HCT116 (cell line): ENCODE data around the gene CDK11B. TPM values are rescaled to one million over a fixed set of nuclear protein-coding genes. Genes with fewer than 3 reads are reported as not detected.

Source experiments
- ATAC-seq: fragments of 200-7000 bp; cut with Tn5 transposase; 2 replicates; pipeline ENCODE4 v1.9.1; 2020; ENCODE audit warnings: mild to moderate bottlenecking, moderate library complexity
- BruUV-seq: library from RNA; stranded (reverse); fragments of 400-500 nt; replicated peaks from 2 replicates; lab custom pipeline; 2021; lab: Mats Ljungman, UMichigan
- CTCF ChIA-PET: fragments of 300-600 bp; sonication (Branson Sonifier 250); formaldehyde crosslinking; loops from one replicate; lab custom pipeline; 2021; ENCODE audit warnings: antibody characterized with exemption; lab: Charles Lee
- POLR2A ChIA-PET: fragments of 300-600, 350-600 bp; sonication (Branson Sonifier 250); formaldehyde crosslinking; loops from one replicate; lab custom pipeline; 2021; ENCODE audit warnings: antibody characterized with exemption; lab: Charles Lee
- RAD21 ChIA-PET, 2 experiments: fragments of 300-600 bp; sonication (Branson Sonifier 250); formaldehyde crosslinking; loops; one replicate each; lab custom pipeline; 2023; ENCODE audit warnings: low total read pairs in 2 of 2; ENCODE audit not compliant: uncharacterized antibody in 2 of 2, unreplicated experiment in 2 of 2, low non-redundant PET in 1 of 2; lab: Charles Lee
- DNase-seq: peaks from one replicate; pipeline ENCODE4 v3.0.0-alpha.2; 2010; ENCODE audit warnings: low read depth, low spot score
- H2AFZ ChIP-seq: fragments of 200-600 bp; shearing (Covaris generic), sonication (generic); 2 replicates; pipeline ENCODE4 v1.6.1; 2017; ENCODE audit warnings: low read depth, mixed run types, mixed read lengths, antibody characterized with exemption, low read length; ENCODE audit not compliant: poor library complexity, severe bottlenecking
- H3K27ac ChIP-seq: 2 replicates; pipeline ENCODE4 v1.5.1; 2012; ENCODE audit warnings: low read depth, low read length
- H3K27me3 ChIP-seq: fragments of 200-600 bp; sonication (generic); 2 replicates; pipeline ENCODE4 v1.6.1; 2016; ENCODE audit warnings: mixed run types, low read length, mixed read lengths; ENCODE audit not compliant: insufficient read depth
- H3K36me3 ChIP-seq, 2 experiments: fragments of 200-500 bp in 1 of 2; fragments of 200-600 bp in 1 of 2; sonication (Bioruptor generic) in 1 of 2; sonication (generic) in 1 of 2; 2 replicates each; pipeline versions ENCODE4 v1.5.1 to v1.6.1; 2014 to 2016; ENCODE audit warnings: low read length in 2 of 2, inconsistent platforms in 1 of 2, mixed read lengths in 1 of 2, mixed run types in 1 of 2; ENCODE audit not compliant: insufficient read depth in 2 of 2, control insufficient read depth in 1 of 2
- H3K4me1 ChIP-seq, 2 experiments: fragments of 200-600 bp in 1 of 2; sonication (generic) in 1 of 2; 2 replicates each; pipeline versions ENCODE4 v1.5.1 to v1.6.1; 2012 to 2017; ENCODE audit warnings: low read length in 2 of 2, inconsistent platforms in 1 of 2, mild to moderate bottlenecking in 1 of 2, mixed read lengths in 1 of 2, mixed run types in 1 of 2, moderate library complexity in 1 of 2; ENCODE audit not compliant: insufficient read depth in 2 of 2, control insufficient read depth in 1 of 2
- H3K4me2 ChIP-seq: fragments of 200-600 bp; sonication (generic); 2 replicates; pipeline ENCODE4 v1.6.1; 2017; ENCODE audit warnings: mixed run types, low read length, mixed read lengths
- H3K4me3 ChIP-seq, 2 experiments: fragments of 200-600 bp in 1 of 2; sonication (generic) in 1 of 2; replicated peaks in 1 of 2; 2 replicates each; pipeline ENCODE4 v1.5.1; 2011 to 2016; ENCODE audit warnings: low read length in 2 of 2, control low read depth in 1 of 2, low read depth in 1 of 2, mild to moderate bottlenecking in 1 of 2, mixed read lengths in 1 of 2, mixed run types in 1 of 2
- H3K79me2 ChIP-seq: fragments of 200-600 bp; sonication (generic); 2 replicates; pipeline ENCODE4 v1.6.1; 2017; ENCODE audit warnings: mild to moderate bottlenecking, mixed run types, low read length, moderate library complexity, mixed read lengths; ENCODE audit not compliant: insufficient read depth
- H3K9ac ChIP-seq: fragments of 200-600 bp; sonication (generic); 2 replicates; pipeline ENCODE4 v1.6.1; 2016; ENCODE audit warnings: low read length, mixed read lengths
- H3K9me2 ChIP-seq: fragments of 200-600 bp; sonication (generic), shearing (Covaris generic); 2 replicates; pipeline ENCODE4 v1.6.1; 2017; ENCODE audit warnings: mixed run types, mild to moderate bottlenecking, moderate library complexity; ENCODE audit not compliant: insufficient read depth
- H3K9me3 ChIP-seq, 2 experiments: fragments of 200-500 bp in 1 of 2; fragments of 200-600 bp in 1 of 2; sonication (Bioruptor generic) in 1 of 2; sonication (generic) in 1 of 2; 2 replicates each; pipeline ENCODE4 v1.6.1; 2014 to 2017; ENCODE audit warnings: low read length in 2 of 2, mixed read lengths in 2 of 2, inconsistent platforms in 1 of 2, low read depth in 1 of 2, mild to moderate bottlenecking in 1 of 2, mixed run types in 1 of 2, moderate library complexity in 1 of 2; ENCODE audit not compliant: control insufficient read depth in 1 of 2, insufficient read depth in 1 of 2
- H4K20me1 ChIP-seq: fragments of 200-600 bp; sonication (generic), shearing (Covaris generic); 2 replicates; pipeline ENCODE4 v1.6.1; 2017; ENCODE audit warnings: mixed run types, mild to moderate bottlenecking, moderate library complexity; ENCODE audit not compliant: insufficient read depth
- CEBPB ChIP-seq: IDR thresholded peaks from 2 replicates; pipeline ENCODE4 v1.6.1; 2012; ENCODE audit warnings: low read depth
- EGR1 ChIP-seq: IDR thresholded peaks from 2 replicates; pipeline ENCODE4 v1.6.1; 2012; ENCODE audit warnings: low read depth
- ELF1 ChIP-seq: IDR thresholded peaks from 2 replicates; pipeline ENCODE4 v1.6.1; 2012; ENCODE audit warnings: low read depth, borderline replicate concordance
- EZH2 ChIP-seq: fragments of 200-600 bp; sonication (generic); IDR thresholded peaks from 2 replicates; pipeline ENCODE4 v1.6.1; 2017; ENCODE audit warnings: antibody characterized with exemption, mixed run types
- EZH2phosphoT487 ChIP-seq: fragments of 200-600 bp; IDR thresholded peaks from 2 replicates; pipeline ENCODE4 v1.6.1; 2018; ENCODE audit warnings: antibody characterized with exemption, borderline replicate concordance
- MAX ChIP-seq: IDR thresholded peaks from 2 replicates; pipeline ENCODE4 v1.6.1; 2012
- POLR2A ChIP-seq: IDR thresholded peaks from 2 replicates; pipeline ENCODE4 v1.7.0; 2011; ENCODE audit warnings: borderline replicate concordance; ENCODE audit not compliant: insufficient read depth, insufficient read length; ENCODE audit errors: extremely low read depth
- RAD21 ChIP-seq: IDR thresholded peaks from 2 replicates; pipeline ENCODE4 v1.6.1; 2012; ENCODE audit warnings: low read depth, mild to moderate bottlenecking
- REST ChIP-seq: IDR thresholded peaks from 2 replicates; pipeline ENCODE4 v1.6.1; 2012; ENCODE audit warnings: low read depth
- SIN3A ChIP-seq: IDR thresholded peaks from 2 replicates; pipeline ENCODE4 v1.6.1; 2012; ENCODE audit warnings: low read depth
- TCF7L2 ChIP-seq: IDR thresholded peaks from 2 replicates; pipeline ENCODE4 v1.7.0; 2011; ENCODE audit warnings: borderline replicate concordance, inconsistent platforms; ENCODE audit not compliant: insufficient read depth, insufficient read length; ENCODE audit errors: extremely low read depth
- YY1 ChIP-seq: IDR thresholded peaks from 2 replicates; pipeline ENCODE4 v1.6.1; 2011; ENCODE audit warnings: low read length, low read depth, moderate library complexity, mild to moderate bottlenecking; ENCODE audit not compliant: insufficient replicate concordance; ENCODE audit errors: extremely low read depth
- ZNF274 ChIP-seq: fragments of 200-500 bp; sonication (Bioruptor generic); IDR thresholded peaks from 2 replicates; pipeline ENCODE4 v1.6.1; 2014; ENCODE audit warnings: mild to moderate bottlenecking, low read depth, low read length, inconsistent platforms
- intact Hi-C: fragments of 100-400 bp; cut with micrococcal nuclease; formaldehyde crosslinking; loops from 2 replicates; pipeline ENCODE4 v1.10.0; 2022
- total RNA-seq: library from RNA; stranded (reverse); gene quantifications from one replicate; pipeline ENCODE4 v1.2.1, GENCODE V29; 2021; ENCODE audit not compliant: unreplicated experiment

Gene CDK11B
- total RNA-seq, 1 experiment from 2014 or later, result 31.5 TPM

- Histone ChIP-seq H3K27me3 (no peaks in the 10 kb centered on the region), H3K4me3 (peak overlapping the region; percentile 85 to 86), H3K4me1 (peaks cover 11 to 26% of the 10 kb centered on the region in 2 experiments; a peak in 3 of 4 replicates), H3K9me3 (no peaks in the 10 kb centered on the region), H3K36me3 (peaks cover 0 to 3% of the 10 kb centered on the region in 2 experiments; a peak in 1 of 4 replicates), H3K9me2 (no peaks in the 10 kb centered on the region), H4K20me1 (0 out of 2 replicates have a peak, but pooled peaks cover 3% of the 10 kb centered on the region), H3K4me2 (peak overlapping the region; percentile 97), H3K9ac (peak overlapping the region; percentile 90), H3K27ac (peak overlapping the region; percentile 54), H3K79me2 (peaks cover 9% of the 10 kb centered on the region; the same call in 1 of the 2 replicates), H2AFZ (no peak overlapping the region)
- POLR2A ChIA-PET, result interaction anchor here (0.8 to 3.3 kb wide), 3 partner anchors 12 to 39 kb away, joined by 3 to 15 read pairs (median 3); no protein-coding TSS in a partner anchor
- no peak for DNase-seq
- RAD21 ChIA-PET, result interaction anchor here in 1 of 2 experiments (1.1 kb wide), 1 partner anchor 14 kb away, joined by 4 read pairs; no protein-coding TSS in a partner anchor
- TF ChIP-seq SIN3A (0 out of 2 replicates have a peak, but pooled peaks have one; percentile 29), TCF7L2 (no peak), EZH2 (no peak)
- no peak for ATAC-seq
- CTCF ChIA-PET, result interaction anchor here (1.0 kb wide), 1 partner anchor 14 kb away, joined by 6 read pairs; no protein-coding TSS in a partner anchor
- BruUV-seq, result no TSS peak
- intact Hi-C loops, result loop anchor here (10.0 kb wide), 1 partner anchor 270 kb away; the partner anchor contains the start of gene DVL1
Measured at GRCh38 chr1:1614954-1615255, 43.9 kb downstream of the CDK11B start.

GRCh38 chr1:1614204-1614953 lies 44.4 kb downstream of the CDK11B start:
- ATAC-seq, result no peak
- TF ChIP-seq TCF7L2 (no peak), CEBPB (no peak), RAD21 (no peak), REST (no peak), YY1 (no peak), EGR1 (no peak), ZNF274 (no peak), MAX (no peak), POLR2A (no peak), ELF1 (no peak), EZH2phosphoT487 (no peak)

More at GRCh38 chr1:1614204-1614953, 44.4 kb downstream of the CDK11B start:
- no peak overlapping the region for H2AFZ ChIP-seq
- peaks cover 9% of the 10 kb centered on the region; the same call in 1 of the 2 replicates for H3K79me2 ChIP-seq
- no peak for DNase-seq
- H3K4me2 ChIP-seq, result peak overlapping the region; percentile 97
- H3K4me3 ChIP-seq, result peak overlapping the region; percentile 85 to 86
- ChIA-PET POLR2A (interaction anchor here (0.8 to 3.3 kb wide), 3 partner anchors 12 to 40 kb away, joined by 3 to 15 read pairs (median 3); no protein-coding TSS in a partner anchor), CTCF (interaction anchor here (1.0 kb wide), 1 partner anchor 14 kb away, joined by 6 read pairs; no protein-coding TSS in a partner anchor), RAD21 (no interaction called here)
- no peaks in the 10 kb centered on the region for H3K9me3 ChIP-seq
- H3K27ac ChIP-seq, result peak overlapping the region; percentile 54
- peaks cover 11 to 22% of the 10 kb centered on the region in 2 experiments; a peak in 3 of 4 replicates for H3K4me1 ChIP-seq
- H4K20me1 ChIP-seq, result 0 out of 2 replicates have a peak, but pooled peaks cover 3% of the 10 kb centered on the region
- H3K36me3 ChIP-seq, result peaks cover 0 to 3% of the 10 kb centered on the region in 2 experiments; a peak in 1 of 4 replicates
- BruUV-seq, result TSS peak; percentile 69
- intact Hi-C loops, result loop anchor here (10.0 kb wide), 1 partner anchor 270 kb away; the partner anchor contains the start of gene DVL1
- no peaks in the 10 kb centered on the region for H3K27me3 ChIP-seq
- H3K9ac ChIP-seq, result peak overlapping the region; percentile 90
- H3K9me2 ChIP-seq, result no peaks in the 10 kb centered on the region
